ENCODE results near the gene INPP5J.

Gene INPP5J

DNA sequence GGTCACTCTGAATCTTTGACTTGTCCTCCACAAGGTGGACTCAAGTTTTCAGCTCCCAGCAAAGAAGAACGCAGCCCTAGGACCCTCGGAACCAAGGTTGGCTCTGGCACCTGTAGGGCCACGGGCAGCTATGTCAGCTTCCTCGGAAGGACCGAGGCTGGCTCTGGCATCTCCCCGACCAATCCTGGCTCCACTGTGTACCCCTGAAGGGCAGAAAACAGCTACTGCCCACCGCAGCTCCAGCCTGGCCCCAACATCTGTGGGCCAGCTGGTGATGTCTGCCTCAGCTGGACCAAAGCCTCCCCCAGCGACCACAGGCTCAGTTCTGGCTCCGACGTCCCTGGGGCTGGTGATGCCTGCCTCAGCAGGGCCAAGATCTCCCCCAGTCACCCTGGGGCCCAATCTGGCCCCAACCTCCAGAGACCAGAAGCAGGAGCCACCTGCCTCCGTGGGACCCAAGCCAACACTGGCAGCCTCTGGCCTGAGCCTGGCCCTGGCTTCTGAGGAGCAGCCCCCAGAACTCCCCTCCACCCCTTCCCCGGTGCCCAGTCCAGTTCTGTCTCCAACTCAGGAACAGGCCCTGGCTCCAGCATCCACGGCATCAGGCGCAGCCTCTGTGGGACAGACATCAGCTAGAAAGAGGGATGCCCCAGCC lies 2.2 kb downstream of the INPP5J start:
- DNase-seq (ENCODE audit: low read depth): no peak

DNA sequence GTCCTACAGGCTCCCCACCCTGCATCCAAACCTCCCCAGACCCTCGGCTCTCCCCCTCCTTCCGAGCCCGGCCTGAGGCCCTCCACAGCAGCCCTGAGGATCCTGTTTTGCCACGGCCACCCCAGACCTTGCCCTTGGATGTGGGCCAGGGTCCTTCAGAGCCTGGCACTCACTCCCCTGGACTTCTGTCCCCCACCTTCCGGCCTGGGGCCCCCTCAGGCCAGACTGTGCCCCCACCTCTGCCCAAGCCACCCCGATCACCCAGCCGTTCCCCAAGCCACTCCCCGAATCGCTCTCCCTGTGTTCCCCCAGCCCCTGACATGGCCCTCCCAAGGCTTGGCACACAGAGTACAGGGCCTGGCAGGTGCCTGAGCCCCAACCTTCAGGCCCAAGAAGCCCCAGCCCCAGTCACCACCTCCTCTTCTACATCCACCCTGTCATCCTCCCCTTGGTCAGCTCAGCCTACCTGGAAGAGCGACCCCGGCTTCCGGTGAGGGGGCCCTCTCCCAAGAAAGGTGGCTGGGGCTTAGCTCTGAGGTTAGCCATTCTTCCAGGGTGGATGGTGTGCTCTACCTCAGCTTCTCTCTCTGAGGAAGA lies 2.9 kb downstream of the INPP5J start:
- no peak for DNase-seq (ENCODE audit: low read depth)

DNA sequence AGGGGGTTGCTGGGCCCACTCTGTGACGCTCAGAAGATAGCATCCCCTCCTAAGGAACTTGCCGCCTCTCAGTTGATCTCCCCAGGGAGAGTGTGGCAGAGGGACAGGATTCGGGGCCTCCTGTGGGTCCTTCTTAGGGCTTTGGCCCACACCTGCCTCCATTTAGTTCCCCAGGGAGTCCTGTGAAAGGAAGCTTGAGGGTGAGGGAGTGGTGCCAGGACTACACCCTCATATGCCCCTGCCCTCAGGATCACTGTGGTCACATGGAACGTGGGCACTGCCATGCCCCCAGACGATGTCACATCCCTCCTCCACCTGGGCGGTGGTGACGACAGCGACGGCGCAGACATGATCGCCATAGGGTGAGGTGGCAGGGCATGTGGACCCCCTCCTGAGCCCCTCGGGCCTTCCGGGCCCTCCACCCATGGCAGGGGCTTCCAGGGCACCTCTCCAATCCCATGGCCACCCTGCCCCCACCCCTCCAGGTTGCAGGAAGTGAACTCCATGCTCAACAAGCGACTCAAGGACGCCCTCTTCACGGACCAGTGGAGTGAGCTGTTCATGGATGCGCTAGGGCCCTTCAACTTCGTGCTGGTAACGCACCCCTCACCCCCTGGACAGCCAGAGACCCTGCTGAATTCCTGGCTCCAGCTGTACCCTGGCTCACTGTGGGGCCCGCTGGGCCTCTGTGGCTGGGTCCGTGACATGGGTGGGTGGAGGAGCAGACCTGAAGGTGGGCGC lies 3.5 kb downstream of the INPP5J start:
- no peak for DNase-seq (ENCODE audit: low read depth)

DNA sequence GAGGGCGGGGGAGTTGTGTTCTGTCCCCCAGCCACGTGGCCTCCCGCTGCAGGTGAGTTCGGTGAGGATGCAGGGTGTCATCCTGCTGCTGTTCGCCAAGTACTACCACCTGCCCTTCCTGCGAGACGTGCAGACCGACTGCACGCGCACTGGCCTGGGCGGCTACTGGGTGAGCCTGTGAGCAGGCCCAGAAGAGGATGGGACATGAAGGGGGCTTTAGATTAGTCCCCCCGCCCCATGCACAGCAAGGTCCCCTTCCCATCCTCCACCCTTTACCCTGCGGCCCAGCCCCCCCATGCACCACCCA lies 4.1 kb downstream of the INPP5J start:
- DNase-seq (ENCODE audit: low read depth): no peak

DNA sequence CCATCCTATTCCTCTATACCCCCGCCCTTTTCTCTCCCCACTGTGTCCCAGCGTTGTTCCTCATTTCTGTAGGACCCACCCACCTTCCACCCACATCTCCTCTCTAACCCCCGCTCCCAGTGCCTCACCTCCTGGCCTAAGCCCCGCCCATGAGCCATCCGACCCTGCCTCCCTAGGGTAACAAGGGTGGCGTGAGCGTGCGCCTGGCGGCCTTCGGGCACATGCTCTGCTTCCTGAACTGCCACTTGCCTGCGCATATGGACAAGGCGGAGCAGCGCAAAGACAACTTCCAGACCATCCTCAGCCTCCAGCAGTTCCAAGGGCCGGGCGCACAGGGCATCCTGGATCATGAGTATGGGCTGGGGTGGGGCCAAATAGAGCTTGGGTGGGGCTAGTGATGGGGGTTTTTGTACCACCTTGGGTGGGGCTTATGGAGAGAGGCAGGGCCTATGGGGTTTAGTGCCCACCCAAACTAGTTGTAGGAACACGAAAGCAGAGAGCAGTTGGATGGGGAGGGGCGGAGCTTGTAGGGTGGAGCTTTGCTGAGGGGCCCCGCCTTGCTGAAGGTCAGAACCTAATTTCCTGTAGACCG lies 4.5 kb downstream of the INPP5J start:
- no peak for DNase-seq (ENCODE audit: low read depth)

DNA sequence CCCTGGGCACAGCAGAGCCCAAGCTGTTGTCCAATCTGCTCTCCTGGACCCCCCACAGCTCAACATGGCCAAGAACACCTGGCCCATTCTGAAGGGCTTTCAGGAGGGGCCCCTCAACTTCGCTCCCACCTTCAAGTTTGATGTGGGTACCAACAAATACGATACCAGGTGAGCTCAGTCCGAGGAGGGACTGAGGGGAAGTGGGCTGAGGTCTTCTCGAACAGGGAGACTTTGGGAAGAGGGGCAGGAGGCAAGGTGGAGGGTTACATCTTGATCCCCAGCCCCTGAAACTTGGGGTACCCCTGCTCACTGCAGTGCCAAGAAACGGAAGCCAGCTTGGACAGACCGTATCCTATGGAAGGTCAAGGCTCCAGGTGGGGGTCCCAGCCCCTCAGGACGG lies 5.4 kb downstream of the INPP5J start:
- DNase-seq (ENCODE audit: low read depth): no peak

DNA sequence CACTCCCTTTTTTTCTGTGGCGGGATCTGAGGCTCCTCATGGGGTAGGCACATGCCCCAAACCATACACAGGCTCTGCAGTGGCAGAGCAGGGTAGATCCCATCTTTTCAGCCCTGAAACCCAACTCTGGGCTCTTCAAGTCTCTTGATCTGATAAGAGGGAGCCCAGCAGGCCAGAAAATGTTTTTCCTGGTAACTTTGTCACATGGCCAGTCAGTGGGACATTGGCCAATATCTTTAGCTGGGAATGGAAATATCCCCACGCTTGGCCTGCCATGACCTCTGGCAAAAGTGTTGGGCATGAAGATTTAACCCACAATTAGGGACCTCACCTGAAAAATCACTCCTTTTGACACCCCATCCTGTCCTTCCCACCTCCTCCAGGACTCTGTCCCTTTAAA lies 8.1 kb downstream of the INPP5J start:
- DNase-seq (ENCODE audit: low read depth): no peak

DNA sequence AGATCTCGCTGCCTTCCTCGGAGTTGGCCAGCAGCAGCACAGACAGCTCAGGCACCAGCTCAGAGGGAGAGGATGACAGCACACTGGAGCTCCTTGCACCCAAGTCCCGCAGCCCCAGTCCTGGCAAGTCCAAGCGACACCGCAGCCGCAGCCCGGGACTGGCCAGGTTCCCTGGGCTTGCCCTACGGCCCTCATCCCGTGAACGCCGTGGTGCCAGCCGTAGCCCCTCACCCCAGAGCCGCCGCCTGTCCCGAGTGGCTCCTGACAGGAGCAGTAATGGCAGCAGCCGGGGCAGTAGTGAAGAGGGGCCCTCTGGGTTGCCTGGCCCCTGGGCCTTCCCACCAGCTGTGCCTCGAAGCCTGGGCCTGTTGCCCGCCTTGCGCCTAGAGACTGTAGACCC lies 11.1 kb downstream of the INPP5J start:
- DNase-seq (ENCODE audit: low read depth): no peak

DNA sequence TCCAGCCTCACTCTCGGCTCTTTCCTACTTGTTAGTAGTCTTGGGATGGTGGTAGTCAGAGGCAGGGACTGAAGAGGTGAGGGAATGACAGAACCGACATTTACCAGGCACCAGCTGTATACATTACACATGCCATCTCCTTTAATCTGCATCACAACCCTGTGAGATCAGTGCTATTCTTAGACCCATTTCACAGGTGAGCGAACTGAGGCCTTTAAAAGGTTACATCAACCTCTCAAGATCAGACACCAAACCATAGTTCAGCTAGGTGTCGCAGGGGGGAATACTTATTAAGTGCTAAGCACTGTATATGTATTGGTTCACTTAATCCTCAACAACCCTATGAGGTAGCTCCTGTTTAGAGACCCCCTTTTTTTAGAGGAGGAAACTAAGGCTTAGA lies 11.9 kb downstream of the INPP5J start:
- DNase-seq (ENCODE audit: low read depth): no peak

DNA sequence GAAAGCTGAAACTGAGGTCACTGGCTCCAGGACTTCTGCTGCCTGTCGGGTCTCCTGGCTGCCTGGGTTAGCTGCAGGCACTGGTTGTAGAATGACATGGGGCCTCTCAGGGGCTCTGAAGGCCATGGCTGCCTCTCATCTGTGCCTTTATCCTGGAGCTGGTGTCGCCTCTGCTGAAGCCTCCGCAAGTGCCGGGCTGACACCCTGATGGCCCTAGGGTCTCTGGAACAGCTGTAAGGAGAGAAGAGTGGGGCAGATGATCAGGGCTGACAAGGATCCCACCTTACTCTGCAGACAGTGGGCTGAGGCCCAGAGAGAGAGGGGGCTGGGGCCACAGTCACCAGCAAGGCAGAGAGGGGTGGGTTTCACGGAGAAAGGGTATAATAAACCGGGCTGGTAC lies 12.9 kb downstream of the INPP5J start:
- DNase-seq (ENCODE audit: low read depth): no peak

DNA sequence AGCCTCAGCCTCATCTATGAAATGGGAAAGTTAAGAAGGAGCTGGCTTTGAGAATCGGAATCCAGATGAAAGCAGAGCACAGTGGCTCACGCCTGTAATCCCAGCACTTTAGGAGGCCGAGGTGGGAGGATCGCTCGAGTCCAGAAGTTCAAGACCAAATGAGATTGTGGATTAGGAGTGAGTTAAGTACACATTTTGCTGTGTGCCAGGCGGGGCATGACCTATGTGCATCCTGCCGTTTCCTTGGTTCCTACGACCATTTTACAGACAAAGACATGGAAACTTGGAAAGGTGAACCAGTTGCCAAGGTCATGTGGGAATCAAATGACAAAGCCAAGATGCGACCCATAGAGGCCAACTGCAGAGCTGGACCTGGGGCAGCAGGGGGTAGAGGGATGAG lies 13.4 kb downstream of the INPP5J start:
- no peak for DNase-seq (ENCODE audit: low read depth)

DNA sequence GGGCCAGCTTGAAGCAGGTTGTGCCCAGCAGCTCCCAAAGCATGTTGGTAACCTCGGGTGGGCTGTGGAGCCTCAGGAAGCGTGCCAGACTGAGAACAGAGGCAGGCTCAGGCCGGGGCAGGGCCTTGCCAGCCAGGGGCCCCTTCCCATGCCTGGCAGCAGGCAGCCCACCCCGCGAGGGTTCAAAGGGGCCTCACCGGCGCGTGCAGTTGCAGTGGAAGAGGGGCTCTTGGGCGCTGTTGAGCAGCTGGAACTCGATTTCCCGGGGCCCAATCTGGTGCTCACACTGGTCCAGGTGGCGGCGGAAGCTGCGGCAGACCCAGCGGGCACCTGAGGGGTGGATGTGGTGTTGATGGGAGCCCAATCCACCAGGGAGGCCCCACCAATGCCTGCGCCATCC lies 13.9 kb downstream of the INPP5J start:
- DNase-seq (ENCODE audit: low read depth): no peak

DNA sequence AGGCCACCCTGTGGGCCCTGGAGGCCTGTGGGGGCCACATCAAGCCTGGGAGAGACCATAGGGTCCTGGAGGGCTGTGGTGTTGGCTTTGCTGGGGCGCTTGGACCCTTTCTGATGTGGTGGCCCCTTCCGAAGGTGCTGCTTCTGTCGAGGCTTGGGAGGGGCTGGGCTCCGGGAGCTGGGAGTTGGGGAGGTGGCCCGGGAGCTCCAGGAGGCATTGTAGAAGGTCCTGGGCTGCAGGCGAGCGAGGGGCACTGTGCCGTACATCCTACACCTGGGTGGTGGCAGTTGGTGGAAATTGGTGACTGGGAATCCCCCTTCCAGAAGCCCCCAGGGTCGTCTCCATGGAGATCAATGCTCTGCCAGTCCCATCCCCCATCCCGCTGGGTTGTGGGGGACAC lies 15.0 kb downstream of the INPP5J start:
- DNase-seq (ENCODE audit: low read depth): no peak

DNA sequence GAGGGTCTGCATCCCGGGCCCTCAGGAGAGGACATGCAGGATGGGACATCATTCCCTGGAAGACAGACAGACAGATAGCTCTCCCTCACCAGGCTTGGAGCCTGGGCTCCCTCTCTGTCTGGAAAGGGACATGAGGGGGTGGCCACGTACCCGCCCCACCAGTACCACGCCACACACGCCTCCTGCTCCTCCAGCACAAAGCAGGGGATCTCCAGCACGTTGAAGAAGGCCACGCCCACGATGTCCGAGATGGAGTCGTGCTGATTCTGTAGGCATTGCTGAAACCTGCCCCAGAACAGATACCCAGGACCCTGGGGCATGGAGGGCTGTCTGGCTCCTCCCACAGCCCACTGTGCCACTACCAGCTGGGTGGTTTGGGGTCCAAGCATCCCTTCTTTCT lies 15.4 kb downstream of the INPP5J start:
- DNase-seq (ENCODE audit: low read depth): no peak

DNA sequence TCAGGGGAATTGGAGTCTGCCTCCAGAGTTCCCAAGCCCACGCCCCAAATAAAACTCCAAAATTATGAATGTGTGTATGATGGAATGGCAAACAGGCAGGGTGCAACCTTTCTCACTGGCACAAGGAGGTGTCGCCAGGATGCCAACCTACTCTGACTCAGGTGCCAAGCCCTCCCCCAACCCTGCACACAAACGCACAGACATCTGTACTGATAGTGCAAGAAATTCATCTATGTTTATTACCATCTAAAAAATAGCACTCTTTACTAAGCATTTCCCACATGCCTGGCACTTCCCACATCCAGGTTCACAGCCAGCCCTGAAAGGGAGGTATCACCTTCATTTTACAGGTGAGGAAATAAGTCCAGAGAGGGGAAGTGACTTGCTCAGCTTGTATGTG lies 16.3 kb downstream of the INPP5J start:
- no peak for DNase-seq (ENCODE audit: low read depth)

DNA sequence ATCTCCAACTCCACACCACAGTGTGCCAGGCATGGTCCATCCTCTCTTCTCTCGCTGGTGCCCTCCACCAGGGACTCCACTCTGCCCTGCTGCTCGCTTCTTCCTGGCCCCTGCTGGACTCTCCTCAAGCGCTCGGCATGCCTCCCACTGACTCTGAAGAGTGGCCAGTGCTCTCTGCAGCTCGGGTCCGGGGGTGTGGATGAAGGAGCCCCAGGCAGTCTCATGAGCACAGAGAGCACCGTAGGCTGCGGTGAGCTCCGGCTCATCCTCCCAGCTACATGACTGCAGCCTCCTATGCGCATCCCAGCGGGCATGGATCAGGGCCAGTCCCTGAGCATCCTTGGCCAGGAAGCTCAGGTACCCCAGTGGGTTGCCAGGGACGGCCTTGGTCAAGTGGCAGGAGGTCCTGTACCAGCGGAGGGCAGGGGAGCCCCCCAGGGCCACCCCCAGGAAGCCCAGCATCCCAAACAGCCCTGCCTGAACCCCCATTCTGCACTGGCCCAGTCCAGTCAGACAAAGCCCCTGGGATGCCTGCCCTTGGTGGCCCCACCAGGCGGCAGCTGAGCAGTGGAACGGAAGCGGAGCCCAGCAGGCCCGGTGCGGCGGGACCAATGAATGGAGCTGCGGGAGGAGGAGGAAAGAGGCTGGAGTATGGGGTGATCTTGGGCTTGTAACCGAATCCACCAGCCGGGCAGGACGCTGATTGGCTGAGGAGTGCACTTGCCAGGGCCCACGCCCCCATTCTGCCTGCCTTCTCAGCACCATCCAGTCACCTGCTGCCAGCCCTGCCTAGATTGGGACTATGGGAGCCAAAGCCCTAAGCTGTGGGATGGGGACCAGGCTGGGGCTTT lies 17.3 kb downstream of the INPP5J start, which contains the start of gene PLA2G3:
Gene PLA2G3 (minus strand): TSS at position 643 of the 851 bp plus-strand sequence. CDS start 154 bp downstream, at position 489.
- no peak for DNase-seq (ENCODE audit: low read depth)

DNA sequence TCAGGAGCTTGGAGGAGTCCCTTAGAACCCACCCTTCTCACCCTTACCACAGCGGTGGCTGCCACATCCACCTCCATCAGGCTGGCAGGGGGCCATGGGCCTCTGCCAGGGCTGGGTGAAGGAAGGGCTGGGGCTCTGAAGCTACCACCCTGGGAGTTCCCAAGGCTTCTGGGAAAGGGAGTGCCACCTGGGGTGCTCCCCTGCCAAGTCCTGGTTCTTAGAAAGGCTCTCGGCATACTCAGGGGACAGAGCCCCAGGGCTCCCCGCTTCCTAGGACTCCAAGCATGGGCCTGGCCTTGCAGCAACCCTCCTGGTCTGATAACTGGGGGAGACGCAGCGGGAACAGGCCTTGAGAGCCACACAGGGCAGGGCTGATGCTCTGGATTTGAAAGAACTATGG lies 18.0 kb downstream of the INPP5J start:
- DNase-seq (ENCODE audit: low read depth): no peak

DNA sequence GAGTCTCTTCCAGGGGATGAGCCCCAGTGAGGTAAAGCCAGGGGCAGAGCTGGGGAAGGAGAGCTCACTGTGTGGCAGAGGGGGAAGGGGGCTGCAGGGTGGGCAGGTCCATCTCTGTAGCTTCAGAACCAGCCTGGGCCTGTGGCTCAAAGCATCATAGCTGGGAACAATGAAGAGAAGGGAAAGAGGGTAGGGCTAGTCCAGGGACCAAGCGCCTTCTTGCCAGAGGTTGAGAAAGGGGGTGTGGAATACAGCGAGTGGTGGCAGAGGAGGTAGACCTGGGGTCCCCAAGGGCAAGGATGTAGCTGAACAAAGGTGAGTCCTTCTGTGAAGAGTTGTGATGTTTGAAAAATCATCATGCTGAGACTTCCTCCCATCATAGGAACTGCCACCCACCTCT lies 18.8 kb downstream of the INPP5J start:
- DNase-seq (ENCODE audit: low read depth): no peak

DNA sequence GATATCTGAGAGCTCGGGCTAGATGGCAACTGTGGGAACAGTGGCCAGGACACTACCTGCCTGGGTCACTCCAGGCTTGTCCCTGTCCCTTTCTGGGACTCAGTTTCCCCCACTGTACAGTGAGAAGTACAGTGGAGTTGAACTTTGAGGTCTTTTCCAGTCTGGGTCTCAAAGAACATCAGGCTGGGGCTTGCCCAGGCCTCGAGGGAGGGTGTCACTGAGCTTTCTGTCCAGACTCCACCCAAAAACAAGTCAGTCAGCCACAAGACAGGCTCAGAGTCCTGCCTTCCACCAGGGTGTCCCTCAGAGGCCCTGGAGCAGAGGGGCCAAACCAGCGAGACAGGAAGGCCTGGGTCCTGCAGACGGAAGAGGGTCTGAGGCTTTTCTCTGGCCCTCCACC lies 19.5 kb downstream of the INPP5J start:
- no peak for DNase-seq (ENCODE audit: low read depth)

DNA sequence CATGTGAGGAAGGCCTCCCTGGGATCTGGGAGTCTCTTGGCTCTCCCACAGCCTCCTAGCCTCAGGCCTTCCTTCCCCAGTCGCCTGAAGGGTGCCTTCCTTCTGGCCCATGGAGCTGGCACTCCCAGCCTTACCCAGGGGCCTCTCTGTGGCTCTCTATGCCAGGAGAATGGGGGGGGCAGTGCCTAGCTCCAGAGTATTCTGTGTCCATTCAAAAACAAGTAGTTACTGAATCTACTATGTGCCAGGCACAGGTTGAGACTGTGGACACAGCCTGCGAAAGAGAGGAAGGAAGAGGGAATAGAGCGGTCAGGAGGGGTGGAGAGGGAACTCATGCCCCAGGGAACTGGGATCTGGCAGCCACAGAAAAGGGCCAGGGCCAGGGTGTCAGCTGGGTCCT lies 20.3 kb downstream of the INPP5J start:
- DNase-seq (ENCODE audit: low read depth): no peak

DNA sequence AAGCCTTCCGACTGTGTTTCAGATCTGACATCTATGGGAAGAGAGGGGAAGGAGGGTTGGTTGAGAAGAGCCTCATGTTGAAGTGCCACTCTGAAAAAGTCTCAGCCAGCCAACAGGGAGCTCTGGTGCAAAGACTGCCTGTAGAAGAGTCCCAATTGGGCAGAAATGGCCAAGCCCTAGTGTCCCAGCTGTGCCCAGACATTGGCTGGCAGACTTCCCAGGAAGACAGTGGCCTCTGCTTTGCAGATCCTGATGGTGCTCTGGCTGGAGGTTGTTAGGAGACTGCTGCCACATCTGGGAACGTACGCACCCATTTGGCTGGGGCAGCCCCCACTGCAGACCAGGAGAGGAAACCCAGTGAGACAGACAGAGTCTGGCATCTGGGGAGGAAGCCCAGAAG lies 20.8 kb downstream of the INPP5J start:
- DNase-seq (ENCODE audit: low read depth): no peak

DNA sequence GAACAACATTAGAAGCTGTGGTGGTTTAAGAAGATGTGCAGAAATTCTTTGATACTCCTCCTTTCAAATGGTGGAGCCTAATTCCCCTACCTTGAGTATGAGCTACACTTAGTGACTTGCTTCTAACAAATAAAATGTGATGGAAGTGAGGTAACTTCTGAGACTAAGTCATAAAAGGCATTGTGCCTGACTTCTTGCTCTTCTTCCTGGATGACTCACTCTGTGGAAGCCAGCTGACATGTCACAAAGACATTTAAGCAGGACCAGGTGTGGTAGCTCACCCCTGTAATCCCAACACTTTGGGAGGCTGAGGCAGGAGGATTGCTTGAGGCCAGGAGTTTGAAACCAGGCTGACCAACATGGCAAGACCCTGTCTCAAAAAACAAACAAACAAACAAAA lies 21.5 kb downstream of the INPP5J start:
- no peak for DNase-seq (ENCODE audit: low read depth)

Data from activated T-helper 1 cell treated with Interleukin-2 at 50 U/mL for 16 hours (primary cell).